Mucosa of descending colon (tissue), 3 donors: Measurements from ENCODE around the gene KAT6B. TPM values are rescaled to one million over a fixed set of nuclear protein-coding genes. Genes with fewer than 3 reads are reported as not detected.

Experiments
- ATAC-seq: fragments of 200-7000 bp; cut with Tn5 transposase; one replicate; pipeline ENCODE4 v1.9.1; 2020; ENCODE audit warnings: mild to moderate bottlenecking, moderate library complexity
- DNase-seq, 3 donors: peaks; one replicate each; pipeline ENCODE4 v3.0.0-alpha.2; 2020
- H3K36me3 ChIP-seq: fragments of 200-600 bp; one replicate; pipeline ENCODE4 v1.8.0; 2021; ENCODE audit warnings: low read depth, mild to moderate bottlenecking
- H3K4me1 ChIP-seq: fragments of 200-600 bp; one replicate; pipeline ENCODE4 v1.8.0; 2021; ENCODE audit warnings: low read depth, mild to moderate bottlenecking
- H3K4me3 ChIP-seq: fragments of 200-600 bp; one replicate; pipeline ENCODE4 v1.8.0; 2021; ENCODE audit warnings: mild to moderate bottlenecking
- H3K9me3 ChIP-seq: fragments of 200-600 bp; one replicate; pipeline ENCODE4 v1.8.0; 2021; ENCODE audit warnings: mild to moderate bottlenecking
- intact Hi-C, 2 donors: fragments of 100-400 bp; cut with DNase I in 1 of 2; cut with micrococcal nuclease in 1 of 2; formaldehyde crosslinking; loops; one replicate each; pipeline versions ENCODE4 v1.11.0 to v1.11.1; 2022; cut with DNase I, micrococcal nuclease
- total RNA-seq, 3 donors: library from RNA; stranded (reverse); fragmentation: NEBNext Ultra II Directional in 2 of 3; extraction: Animal tissue kit (Norgen Biotek cat#: 25700) in 2 of 3; gene quantifications; one replicate each; pipeline versions ENCODE4 v1.2.1 to v1.2.4, GENCODE V29; 2021 to 2023
- TF ChIP-seq, protein P1 (sequence below): fragments of 200-600 bp; IDR thresholded peaks from one replicate; pipeline ENCODE4 v1.8.0; 2022; ENCODE audit warnings: antibody characterized with exemption, mild to moderate bottlenecking
- donor health status: DM: no; HTN: no; CAD: no; lungs with moderate emphysema.
- donor health status: DM: no; HTN: no; CAD: no.
- donor health status: DM: no; HTN: yes; CAD: no.

Gene KAT6B
- total RNA-seq, 3 donors from 2014 or later, result 29.5 to 60.5 (median 39.3) TPM

DNA sequence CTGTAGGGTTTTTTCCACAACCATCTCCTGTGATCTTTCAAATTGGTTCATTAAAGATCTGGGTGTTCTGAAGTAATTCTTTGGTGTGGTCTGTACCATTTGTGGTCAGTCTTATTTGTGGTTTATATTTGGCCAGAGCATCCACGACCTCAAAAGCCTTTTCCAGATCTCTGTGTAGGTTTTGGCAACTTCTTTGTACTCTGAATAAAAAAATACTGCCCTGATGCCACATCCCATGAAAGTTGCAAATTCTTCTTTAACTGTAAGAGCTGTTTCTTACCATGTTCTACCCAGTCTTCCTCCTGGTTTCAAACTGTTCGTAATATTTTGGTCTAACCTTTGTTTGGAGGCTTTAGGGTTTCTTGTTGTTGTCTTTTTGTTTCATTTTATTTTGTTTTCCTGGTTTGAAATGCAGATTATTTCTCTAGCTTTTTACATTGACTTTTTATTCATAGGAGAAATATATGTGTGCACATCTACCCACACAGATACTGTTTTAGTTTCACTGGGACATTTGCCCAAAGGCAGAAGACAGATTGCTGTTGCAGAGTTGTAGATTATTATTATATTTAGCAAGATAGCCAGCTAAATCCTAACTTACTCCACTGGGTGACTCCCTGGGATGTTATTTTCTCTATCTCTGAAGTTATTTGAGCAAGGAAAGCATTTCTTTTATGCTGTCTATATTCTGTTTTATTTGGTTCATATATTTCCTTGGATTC, 161.8 kb downstream of the KAT6B start:
- H3K4me3 ChIP-seq, result no peak overlapping the region
- TF ChIP-seq, protein P1, sequence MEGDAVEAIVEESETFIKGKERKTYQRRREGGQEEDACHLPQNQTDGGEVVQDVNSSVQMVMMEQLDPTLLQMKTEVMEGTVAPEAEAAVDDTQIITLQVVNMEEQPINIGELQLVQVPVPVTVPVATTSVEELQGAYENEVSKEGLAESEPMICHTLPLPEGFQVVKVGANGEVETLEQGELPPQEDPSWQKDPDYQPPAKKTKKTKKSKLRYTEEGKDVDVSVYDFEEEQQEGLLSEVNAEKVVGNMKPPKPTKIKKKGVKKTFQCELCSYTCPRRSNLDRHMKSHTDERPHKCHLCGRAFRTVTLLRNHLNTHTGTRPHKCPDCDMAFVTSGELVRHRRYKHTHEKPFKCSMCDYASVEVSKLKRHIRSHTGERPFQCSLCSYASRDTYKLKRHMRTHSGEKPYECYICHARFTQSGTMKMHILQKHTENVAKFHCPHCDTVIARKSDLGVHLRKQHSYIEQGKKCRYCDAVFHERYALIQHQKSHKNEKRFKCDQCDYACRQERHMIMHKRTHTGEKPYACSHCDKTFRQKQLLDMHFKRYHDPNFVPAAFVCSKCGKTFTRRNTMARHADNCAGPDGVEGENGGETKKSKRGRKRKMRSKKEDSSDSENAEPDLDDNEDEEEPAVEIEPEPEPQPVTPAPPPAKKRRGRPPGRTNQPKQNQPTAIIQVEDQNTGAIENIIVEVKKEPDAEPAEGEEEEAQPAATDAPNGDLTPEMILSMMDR, result no peak
- DNase-seq (no peak), ATAC-seq (no peak)
- intact Hi-C loops, result no loop called here
- H3K36me3 ChIP-seq, result no peaks in the 10 kb centered on the region
- H3K4me1 ChIP-seq, result peaks cover 7% of the 10 kb centered on the region
- no peaks in the 10 kb centered on the region for H3K9me3 ChIP-seq

DNA sequence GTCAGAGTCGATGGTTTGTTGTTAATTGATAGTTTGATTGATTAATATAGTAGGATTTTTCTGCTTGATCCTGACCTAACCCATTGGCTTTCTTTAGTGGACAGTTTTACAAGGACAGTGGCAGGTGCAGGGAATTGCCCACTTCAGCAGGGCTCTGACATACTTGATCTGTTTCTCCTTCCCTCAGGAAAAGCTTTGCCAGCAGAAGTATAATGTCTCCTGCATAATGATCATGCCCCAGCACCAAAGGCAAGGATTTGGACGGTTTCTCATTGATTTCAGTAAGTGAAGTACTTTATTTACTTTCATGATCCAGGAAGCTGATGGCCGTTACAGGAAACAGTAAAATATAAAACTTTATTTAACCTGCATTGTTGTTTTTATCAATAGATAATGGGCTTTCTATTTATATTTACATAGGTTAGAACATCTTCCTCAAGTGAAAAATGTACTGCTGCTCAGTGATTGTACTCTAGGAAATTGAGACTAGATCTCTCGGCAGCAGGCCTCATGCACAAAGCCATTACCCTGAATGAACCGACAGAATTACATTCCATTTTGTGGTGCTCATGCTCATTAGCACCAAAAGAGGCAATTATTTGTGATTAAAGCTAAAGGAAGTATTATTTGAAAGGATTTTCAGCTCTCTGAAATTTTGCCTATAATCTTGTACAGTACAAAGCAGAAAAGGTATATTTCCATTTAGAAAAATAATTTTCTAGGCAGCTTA, 162.6 kb downstream of the KAT6B start:
- Histone ChIP-seq H3K4me3 (no peak overlapping the region), H3K4me1 (peaks cover 7% of the 10 kb centered on the region), H3K9me3 (no peaks in the 10 kb centered on the region), H3K36me3 (no peaks in the 10 kb centered on the region)
- no peak for ATAC-seq
- intact Hi-C loops, result no loop called here
- DNase-seq, result no peak
- TF ChIP-seq, protein P1, result no peak

GRCh38 chr10:74991435-74991834, 165.0 kb downstream of the KAT6B start:
- H3K4me3 ChIP-seq, result no peak overlapping the region
- TF ChIP-seq, protein P1, result peak; percentile 38
- H3K9me3 ChIP-seq, result no peaks in the 10 kb centered on the region
- H3K36me3 ChIP-seq, result no peaks in the 10 kb centered on the region
- DNase-seq (no peak), ATAC-seq (peak; percentile 87)
- peaks cover 7% of the 10 kb centered on the region for H3K4me1 ChIP-seq
- intact Hi-C loops, result no loop called here

GRCh38 chr10:74992068-74992467, 165.7 kb downstream of the KAT6B start:
- intact Hi-C loops, result no loop called here
- Histone ChIP-seq H3K9me3 (no peaks in the 10 kb centered on the region), H3K4me3 (no peak overlapping the region), H3K4me1 (peaks cover 7% of the 10 kb centered on the region), H3K36me3 (no peaks in the 10 kb centered on the region)
- TF ChIP-seq, protein P1, result no peak
- no peak for DNase-seq
- no peak for ATAC-seq

GRCh38 chr10:74993649-74994048, 167.2 kb downstream of the KAT6B start:
- intact Hi-C loops, result no loop called here
- Histone ChIP-seq H3K9me3 (no peaks in the 10 kb centered on the region), H3K4me1 (peaks cover 5% of the 10 kb centered on the region), H3K4me3 (no peak overlapping the region), H3K36me3 (no peaks in the 10 kb centered on the region)
- TF ChIP-seq, protein P1, result no peak
- DNase-seq (no peak), ATAC-seq (no peak)
